ENCODE measurements around the gene COQ7.

Gene COQ7

GRCh38 chr16:19040400-19040799 lies 27.0 kb upstream of the COQ7 start:
- no peak for DNase-seq (ENCODE audit: extremely low read depth, low read depth)
- TF ChIP-seq CTCF (IDR thresholded peaks at IDR 0.05; ENCODE audit: low read depth, low read length), result no peak

- no peak for DNase-seq (ENCODE audit: extremely low read depth, low read depth)
- TF ChIP-seq CTCF (IDR thresholded peaks at IDR 0.05; ENCODE audit: low read depth, low read length), result no peak
These were observed 22.6 kb upstream of the COQ7 start for GRCh38 chr16:19044769-19045168.

- DNase-seq (ENCODE audit: extremely low read depth, low read depth), result no peak
- TF ChIP-seq CTCF (IDR thresholded peaks at IDR 0.05; ENCODE audit: low read depth, low read length), result no peak
These were observed 21.4 kb upstream of the COQ7 start for GRCh38 chr16:19046062-19046461.

- TF ChIP-seq CTCF (IDR thresholded peaks at IDR 0.05; ENCODE audit: low read depth, low read length), result no peak
- DNase-seq (ENCODE audit: extremely low read depth, low read depth), result no peak
These were observed 4.7 kb upstream of the COQ7 start for GRCh38 chr16:19062706-19063105.

GRCh38 chr16:19066988-19067348 lies 446 bp upstream of the COQ7 start:
- no peak for DNase-seq (ENCODE audit: extremely low read depth, low read depth)
- no peak for TF ChIP-seq CTCF (IDR thresholded peaks at IDR 0.05; ENCODE audit: low read depth, low read length)

GRCh38 chr16:19068237-19068815 lies 912 bp downstream of the COQ7 start:
- TF ChIP-seq CTCF (IDR thresholded peaks at IDR 0.05; ENCODE audit: low read depth, low read length), result no peak
- DNase-seq (ENCODE audit: extremely low read depth, low read depth), result no peak

GRCh38 chr16:19071811-19072777 lies 4.7 kb downstream of the COQ7 start:
- no peak for DNase-seq (ENCODE audit: extremely low read depth, low read depth)
- peak; percentile 68 for TF ChIP-seq CTCF (IDR thresholded peaks at IDR 0.05; ENCODE audit: low read depth, low read length)
